RCC 7860 (cell line): ENCODE measurements around the gene PCDHAC2.

ENCODE experiments used
- DNase-seq: peaks from one replicate; pipeline ENCODE4 v3.0.0-alpha.2; 2015; ENCODE audit warnings: low spot score
- FAIRE-seq: peaks from 2 replicates; lab custom pipeline; 2012; peaks lifted over from hg19 to GRCh38; lab: Jason Lieb, UNC

The PCDHAC2 gene

GRCh38 chr5:140988100-140988499 lies 21.8 kb downstream of the PCDHAC2 start:
- DNase-seq (no peak), FAIRE-seq (no peak)

- no peak for FAIRE-seq
Measured at GRCh38 chr5:140988608-140989007, 22.3 kb downstream of the PCDHAC2 start.

GRCh38 chr5:140989254-140990020 lies 23.2 kb downstream of the PCDHAC2 start:
- FAIRE-seq (no peak), DNase-seq (no peak)

More at GRCh38 chr5:140988608-140989007, 22.3 kb downstream of the PCDHAC2 start:
- DNase-seq = no peak

- FAIRE-seq = no peak
- DNase-seq = no peak
Measured at GRCh38 chr5:140992828-140993227, 26.6 kb downstream of the PCDHAC2 start.

GRCh38 chr5:140996060-140996459 lies 29.8 kb downstream of the PCDHAC2 start:
- FAIRE-seq (no peak), DNase-seq (no peak)

DNA sequence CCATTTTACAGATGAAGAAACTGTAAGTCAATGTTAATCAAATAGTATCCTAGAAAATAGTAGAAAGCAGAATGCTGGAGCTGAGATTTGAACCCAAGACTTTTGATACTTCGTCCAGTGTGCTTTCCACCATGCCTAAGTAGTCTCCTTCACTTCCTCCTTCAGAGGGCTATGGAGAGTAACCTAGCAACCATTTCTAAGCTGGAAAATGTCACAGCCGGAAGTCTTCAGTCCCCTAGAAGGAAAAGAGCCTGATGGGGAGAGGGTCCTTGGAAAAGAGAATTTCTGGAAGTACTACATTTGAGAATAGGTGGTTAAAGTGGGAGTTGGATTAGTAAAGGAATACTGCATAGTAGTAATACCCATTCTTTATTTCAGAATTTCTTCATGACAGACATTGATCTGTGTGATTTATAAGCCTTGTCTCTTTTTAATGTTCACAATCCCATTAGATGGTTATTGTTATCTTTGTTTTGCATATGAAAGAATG lies 32.7 kb downstream of the PCDHAC2 start:
- FAIRE-seq (no peak), DNase-seq (no peak)

DNA sequence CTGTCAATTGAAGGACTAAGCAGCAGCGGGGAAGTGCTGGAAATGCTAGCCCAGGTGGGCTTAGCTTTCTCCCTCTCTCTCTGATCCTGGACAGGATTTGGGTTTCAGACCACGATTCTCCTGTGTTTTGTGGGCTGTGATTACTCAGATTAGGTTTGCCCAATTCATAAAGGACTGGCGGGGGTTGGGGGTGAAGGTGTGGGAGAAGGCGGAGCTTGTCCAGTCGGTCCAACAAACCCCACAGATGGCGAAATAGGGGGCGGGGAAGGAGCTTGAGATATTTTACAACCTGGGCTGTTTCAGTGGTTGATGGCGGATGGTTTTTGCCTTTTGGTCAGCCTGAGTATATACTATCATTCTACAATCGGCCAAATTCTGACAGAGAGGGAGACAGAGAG lies 35.2 kb downstream of the PCDHAC2 start:
- FAIRE-seq (no peak), DNase-seq (no peak)

DNA sequence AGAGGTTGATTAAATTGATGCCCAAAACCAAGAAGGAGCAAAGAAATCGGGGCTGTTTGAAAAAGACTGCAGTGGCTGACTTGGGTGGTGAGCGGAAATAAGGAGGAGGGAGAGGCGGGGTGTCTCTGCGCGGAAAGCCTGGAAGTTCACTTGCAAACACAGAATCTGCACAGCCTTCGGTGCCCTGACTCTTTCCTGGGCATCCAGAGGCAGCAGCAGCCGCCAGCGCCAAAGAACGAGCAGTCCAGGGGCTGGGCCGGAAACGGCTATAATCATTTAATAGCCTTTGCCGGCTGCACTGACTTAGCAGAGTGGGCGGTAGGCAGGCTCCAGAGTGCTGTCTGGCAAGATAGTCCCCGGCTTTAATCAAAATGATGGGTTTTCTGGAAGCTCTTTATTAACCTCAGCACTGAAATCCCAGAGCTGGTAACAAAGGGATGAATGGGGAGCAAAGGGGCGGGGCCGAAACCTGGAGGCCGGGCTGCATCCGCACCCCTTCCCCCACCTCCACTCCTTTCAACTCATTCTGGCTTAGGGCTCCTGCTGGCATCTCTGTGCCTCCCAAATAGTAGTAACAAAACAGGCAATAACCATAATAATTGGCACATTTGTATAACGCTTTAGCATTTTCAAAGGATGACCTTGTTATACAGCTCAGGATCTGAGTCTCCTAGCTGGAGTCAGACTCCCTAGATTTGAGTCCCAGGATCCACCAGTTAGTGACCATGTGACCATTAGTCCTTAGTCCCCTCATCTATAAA lies 35.7 kb downstream of the PCDHAC2 start:
- FAIRE-seq (no peak), DNase-seq (no peak)

DNA sequence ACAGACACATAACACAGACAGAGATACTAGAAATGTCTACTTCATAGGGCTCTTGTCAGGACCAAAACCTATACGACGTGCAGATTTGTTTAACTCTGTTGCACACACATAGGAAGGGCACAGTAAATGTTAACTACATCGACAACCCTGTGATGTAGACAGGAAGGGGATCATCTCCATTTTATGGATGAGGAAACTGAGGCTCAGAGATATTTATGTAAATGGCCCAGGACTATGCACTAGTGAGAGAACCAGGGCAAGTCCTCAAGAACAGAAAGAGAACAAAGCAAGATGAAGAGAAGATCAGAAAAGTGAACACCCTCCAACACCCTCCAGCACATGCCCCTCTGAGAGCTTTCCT lies 36.3 kb downstream of the PCDHAC2 start:
- FAIRE-seq = no peak
- no peak for DNase-seq

DNA sequence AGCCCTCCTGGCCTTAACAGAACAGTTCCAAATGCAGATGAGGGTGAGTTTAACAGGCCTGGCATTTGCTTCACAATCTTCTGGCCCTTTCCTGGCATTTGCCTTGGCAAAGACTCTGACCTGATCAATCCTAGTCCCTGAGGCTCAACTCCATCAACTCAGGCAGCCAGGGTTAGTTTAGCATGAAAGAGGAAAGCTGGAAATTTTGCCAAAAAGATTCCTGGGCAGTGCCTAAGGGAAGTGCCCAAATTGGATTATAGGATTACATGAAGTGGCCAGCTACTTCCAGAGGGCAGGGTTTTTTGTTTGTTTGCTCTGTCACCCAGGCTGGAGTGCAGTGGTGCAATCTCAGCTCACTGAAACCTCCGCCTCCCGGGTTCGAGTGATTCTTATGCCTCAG lies 36.8 kb downstream of the PCDHAC2 start:
- FAIRE-seq = no peak
- DNase-seq = no peak

GRCh38 chr5:141003791-141004611 lies 37.7 kb downstream of the PCDHAC2 start:
- DNase-seq (no peak), FAIRE-seq (no peak)

GRCh38 chr5:141007791-141008190 lies 41.5 kb downstream of the PCDHAC2 start:
- no peak for FAIRE-seq
- DNase-seq = no peak

DNA sequence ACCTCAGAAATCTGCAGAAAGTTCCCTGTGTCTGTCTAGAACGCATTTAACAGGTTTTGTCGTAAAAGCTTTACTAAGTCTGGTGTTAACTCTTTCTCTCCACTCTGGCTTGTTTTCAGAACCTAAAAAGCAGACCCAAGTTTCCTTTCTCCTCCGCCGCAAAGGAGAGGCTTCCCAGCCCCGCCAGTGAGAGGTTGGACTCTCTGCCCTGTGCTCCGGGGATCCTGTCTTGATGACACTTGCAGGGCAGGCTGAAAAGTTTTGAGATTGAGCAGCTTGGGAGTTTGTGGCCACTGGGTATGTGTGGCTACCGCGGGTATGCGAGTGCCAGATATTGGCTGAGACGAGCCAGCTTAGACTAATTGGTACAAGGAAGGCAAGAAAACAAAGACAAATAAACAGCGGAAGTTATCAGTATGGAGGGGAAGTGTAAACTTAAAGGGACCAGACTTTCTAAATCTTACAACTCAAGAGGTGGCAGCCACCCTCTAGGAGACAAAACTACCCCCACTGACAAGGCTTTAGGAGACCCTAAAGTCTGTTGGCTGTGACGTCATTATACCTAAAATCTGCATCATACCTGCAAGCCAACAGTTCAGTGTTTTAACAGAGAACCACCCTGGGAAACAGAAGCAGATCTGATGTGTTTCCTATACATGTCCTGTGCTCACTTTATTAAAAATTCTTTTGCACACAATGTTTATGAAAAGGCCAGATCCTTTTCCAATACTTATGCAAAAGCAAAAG lies 43.9 kb downstream of the PCDHAC2 start:
- FAIRE-seq = no peak
- no peak for DNase-seq

DNA sequence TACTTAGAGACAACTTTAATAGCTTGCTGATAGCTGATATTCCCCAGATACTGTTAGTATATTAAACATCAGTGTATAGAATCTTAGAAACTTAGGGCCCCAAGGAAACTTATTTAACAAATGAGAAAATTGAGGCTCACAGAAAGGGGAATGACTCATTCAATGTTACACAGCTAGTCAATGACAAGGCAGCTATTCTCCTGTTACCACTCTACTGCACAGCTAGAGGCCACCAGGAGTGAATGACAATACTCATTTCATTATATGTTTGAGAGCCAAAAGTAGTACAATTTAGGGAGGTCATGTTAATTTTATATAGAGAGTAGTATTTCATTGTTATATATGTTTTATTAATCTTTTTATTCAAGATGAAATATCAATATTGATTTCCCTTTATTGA lies 51.7 kb downstream of the PCDHAC2 start:
- no peak for DNase-seq
- no peak for FAIRE-seq
